Spinal cord (tissue), 10 donors: Measurements from ENCODE around the gene PRPF38A. TPM values are rescaled to one million over a fixed set of nuclear protein-coding genes. Genes with fewer than 3 reads are reported as not detected.
"Not testable (repeated sequence)": the region's sequence is repeated elsewhere in the genome, so short reads cannot be mapped to it uniquely, and the experiment has no call there.

Experiments used
- DNase-seq, 6 donors: peaks; one replicate each; pipeline versions ENCODE4 v3.0.0 to v3.0.0-alpha.2; 2013 to 2015; ENCODE audit warnings: low spot score in 6 of 6, low read depth in 4 of 6
- H3K27ac ChIP-seq: one replicate; pipeline ENCODE4 v1.5.1; 2013; ENCODE audit warnings: low read depth, low read length, control low read depth
- H3K27me3 ChIP-seq: one replicate; pipeline ENCODE4 v1.6.1; 2013; ENCODE audit warnings: low read length; ENCODE audit not compliant: control insufficient read depth, insufficient read depth
- H3K36me3 ChIP-seq: one replicate; pipeline ENCODE4 v1.6.1; 2013; ENCODE audit warnings: low read length; ENCODE audit not compliant: control insufficient read depth, insufficient read depth
- H3K4me1 ChIP-seq: one replicate; pipeline ENCODE4 v1.6.1; 2013; ENCODE audit warnings: low read length; ENCODE audit not compliant: control insufficient read depth, insufficient read depth
- H3K4me3 ChIP-seq: one replicate; pipeline ENCODE4 v1.5.1; 2013; ENCODE audit warnings: low read depth, low read length, control low read depth
- H3K9me3 ChIP-seq: one replicate; pipeline ENCODE4 v1.6.1; 2013; ENCODE audit warnings: low read length; ENCODE audit not compliant: control insufficient read depth, insufficient read depth
- WGBS: methylation state at CpG from one replicate; pipeline ENCODE4 v1.1.5; 2013; ENCODE audit warnings: missing lambda C conversion rate; ENCODE audit not compliant: insufficient coverage; 5-methylcytosine and 5-hydroxymethylcytosine counted together
- polyA plus RNA-seq, 2 donors: library from polyadenylated mRNA; unstranded; fragments of 120-200 nt; gene quantifications; one replicate each; pipeline ENCODE4 v1.2.1, GENCODE V29; 2013; ENCODE audit not compliant: insufficient read length in 2 of 2
- total RNA-seq, 2 donors: library from RNA; depleted of rRNA in 1 of 2; stranded (reverse); fragments of 120-200 nt in 1 of 2; fragments of >200 nt in 1 of 2; gene quantifications; one replicate each; pipeline versions ENCODE4 v1.2.3 to v1.2.4, GENCODE V29; 2013 to 2014
- donor health status: healthy.

PRPF38A gene
- total and polyA plus RNA-seq, 4 donors = 20.3 to 67.8 (median 46.9) TPM

DNA sequence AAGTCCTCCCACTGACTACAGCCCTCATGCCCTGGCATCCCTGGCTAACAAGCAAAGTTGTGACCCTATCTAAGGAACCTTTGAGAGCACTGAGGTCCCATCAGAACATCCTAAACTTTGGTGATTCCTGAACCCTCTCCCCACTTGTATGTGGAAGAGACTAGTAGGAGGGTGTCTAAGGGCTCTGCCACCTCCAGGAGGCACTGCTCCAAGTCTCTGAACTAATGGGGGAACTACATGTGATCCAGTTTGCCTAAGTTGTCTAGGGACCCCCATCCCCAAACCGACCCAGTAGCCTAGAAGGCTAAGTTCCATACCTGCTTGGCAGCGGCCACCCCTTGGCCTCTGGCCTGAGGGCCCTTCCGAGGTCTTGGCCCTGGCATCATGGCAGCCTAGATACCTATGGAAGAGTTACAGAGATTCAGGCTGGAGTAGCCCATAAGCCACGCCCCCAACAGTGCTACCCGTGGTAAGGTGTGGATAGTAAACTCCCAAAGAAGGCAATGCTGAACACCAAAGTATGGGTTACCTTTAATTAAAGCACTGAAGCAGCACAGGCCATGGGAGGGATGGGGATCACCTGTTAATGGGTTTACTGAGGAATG, 40.1 kb upstream of the PRPF38A start:
- H3K36me3 ChIP-seq = peaks cover 42% of the 10 kb centered on the region
- H3K27me3 ChIP-seq = no peaks in the 10 kb centered on the region
- H3K27ac ChIP-seq = no peak overlapping the region
- H3K9me3 ChIP-seq = no peaks in the 10 kb centered on the region
- WGBS = 100% methylated on average over 2 of the region's 5 CpGs
- no peak for DNase-seq
- H3K4me1 ChIP-seq = peaks cover 28% of the 10 kb centered on the region
- no peak overlapping the region for H3K4me3 ChIP-seq

DNA sequence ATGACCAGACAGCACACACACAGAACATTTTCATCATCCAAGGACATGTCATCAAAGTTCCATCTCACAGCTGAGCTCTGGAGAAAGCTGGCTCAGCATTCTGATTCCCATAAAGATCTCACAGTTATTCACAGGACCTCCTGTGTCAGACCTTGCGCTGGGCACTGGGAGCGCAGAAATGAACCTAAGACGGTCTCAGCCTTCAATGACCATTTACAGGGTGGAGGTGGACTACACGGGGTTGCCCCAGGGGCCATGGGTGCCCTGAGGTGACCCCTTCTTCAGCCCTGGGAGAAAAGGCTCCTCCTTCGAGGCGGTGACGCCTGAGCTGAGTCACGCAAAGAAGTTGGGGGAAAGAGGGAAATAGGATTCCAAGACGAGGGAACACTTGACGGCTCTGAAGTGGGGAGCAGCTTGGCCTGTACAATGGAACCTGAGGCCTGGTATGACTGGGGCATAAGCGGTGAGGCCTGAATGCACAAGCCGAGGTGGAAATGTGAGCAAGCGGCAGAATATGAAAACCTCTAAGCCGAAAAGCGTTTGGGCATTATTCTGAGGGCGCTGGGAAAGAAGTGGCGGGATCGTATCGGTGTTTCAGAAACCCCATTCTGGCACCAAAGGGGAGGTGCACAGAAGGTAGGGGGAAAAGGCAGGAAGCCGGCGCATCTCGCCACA, 39.2 kb upstream of the PRPF38A start:
- peak in 3 of 6 donors; percentile 12 to 41 (median 15) for DNase-seq
- 9% methylated on average over 22 of the region's 22 CpGs for WGBS
- peaks cover 28% of the 10 kb centered on the region for H3K4me1 ChIP-seq
- peak overlapping the region; percentile 65 for H3K4me3 ChIP-seq
- H3K27ac ChIP-seq = peak overlapping the region; percentile 76
- peaks cover 33% of the 10 kb centered on the region for H3K36me3 ChIP-seq
- H3K27me3 ChIP-seq = no peaks in the 10 kb centered on the region
- H3K9me3 ChIP-seq = no peaks in the 10 kb centered on the region

DNA sequence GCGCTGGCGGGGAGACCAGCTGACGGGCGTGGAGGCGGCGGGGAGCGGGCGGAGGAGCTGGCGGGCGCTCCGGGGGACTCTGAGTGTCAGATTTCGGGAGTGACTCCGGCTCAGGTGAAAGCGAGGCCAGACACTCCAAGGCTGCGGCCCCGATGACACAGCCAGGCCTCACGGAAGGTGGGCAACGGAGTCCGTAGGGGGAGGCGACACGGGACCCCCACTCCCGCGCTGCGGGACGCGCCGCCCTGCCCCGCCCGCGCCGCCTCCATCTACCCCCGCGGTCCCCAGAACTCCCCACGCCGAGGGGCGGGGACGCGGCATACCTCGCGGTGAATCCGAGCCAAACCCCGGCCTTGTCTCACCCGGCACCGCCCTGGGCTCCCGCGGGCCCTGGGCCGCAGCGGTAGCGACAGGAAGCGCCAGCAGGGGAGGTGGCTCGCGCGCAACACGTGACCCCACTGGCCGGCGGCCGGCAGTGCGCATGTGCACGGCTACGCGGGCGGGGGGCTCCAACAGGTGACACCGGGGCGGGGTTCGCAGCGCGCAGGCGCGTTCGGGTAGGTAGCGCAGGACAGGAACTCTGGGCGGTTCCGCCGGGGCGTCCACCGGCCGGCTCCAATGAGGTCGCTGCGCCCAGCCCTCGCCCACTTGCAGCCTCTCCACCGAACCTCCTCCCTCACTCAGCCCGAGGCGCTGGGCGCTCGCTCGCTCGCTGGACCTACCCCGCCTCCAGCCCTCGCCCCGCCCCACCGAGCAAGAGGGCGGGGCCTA, 38.5 kb upstream of the PRPF38A start, which contains the start of gene CC2D1B:
Gene CC2D1B (minus strand): TSS at position 460 of the 771 bp plus-strand sequence. CDS start 1,585 bp downstream, outside the sequence.
- WGBS = under 1% methylated on average over 92 of the region's 92 CpGs
- Histone ChIP-seq H3K36me3 (peaks cover 26% of the 10 kb centered on the region), H3K4me3 (peak within 1 kb of the TSS; percentile 65), H3K9me3 (no peaks in the 10 kb centered on the region), H3K4me1 (peaks cover 22% of the 10 kb centered on the region), H3K27me3 (no peaks in the 10 kb centered on the region), H3K27ac (peak within 1 kb of the TSS; percentile 76)
- DNase-seq = peak; percentile 85 to 99 (median 90)

DNA sequence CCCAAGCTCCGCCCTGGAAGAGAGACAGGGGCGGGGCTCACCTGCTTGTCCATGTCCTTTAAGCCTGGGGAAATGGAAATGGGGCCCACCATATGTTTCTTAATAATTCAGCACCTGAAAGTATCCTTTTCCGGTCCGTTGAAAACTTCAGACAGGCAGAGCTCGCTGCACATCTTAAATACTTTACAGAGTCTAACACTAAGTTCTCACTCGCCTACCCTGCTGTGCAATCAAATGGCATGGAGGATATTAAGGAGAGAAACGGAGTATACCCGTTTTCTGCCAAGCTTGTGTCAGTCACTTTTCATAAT, 37.9 kb upstream of the PRPF38A start:
- 0% methylated on average over 2 of the region's 8 CpGs for WGBS
- H3K27ac ChIP-seq = peak overlapping the region; percentile 76

DNA sequence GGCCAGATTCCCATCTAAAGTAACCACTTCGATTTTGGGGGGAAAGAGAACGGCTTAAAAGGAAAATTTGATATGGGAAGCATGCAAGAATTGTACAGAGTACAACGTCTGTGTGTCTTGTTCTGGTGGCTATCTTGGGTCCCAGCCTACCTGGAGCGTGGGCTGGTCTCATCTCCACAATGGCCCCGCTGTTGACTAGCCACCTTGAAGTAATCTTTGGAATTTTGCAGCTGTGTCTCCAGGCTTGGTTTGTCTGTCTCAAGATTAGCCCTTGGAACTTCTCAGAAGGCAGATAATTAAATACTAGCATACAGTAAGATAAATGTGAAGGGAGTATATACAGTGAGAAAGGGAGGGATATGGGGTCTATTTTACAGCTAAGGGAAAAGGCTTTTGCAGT, 37.1 kb upstream of the PRPF38A start:
- WGBS = 94% methylated on average over 4 of the region's 5 CpGs
- Histone ChIP-seq H3K27ac (no peak overlapping the region), H3K4me3 (no peak overlapping the region), H3K9me3 (no peaks in the 10 kb centered on the region), H3K4me1 (peaks cover 21% of the 10 kb centered on the region), H3K36me3 (peaks cover 13% of the 10 kb centered on the region), H3K27me3 (no peaks in the 10 kb centered on the region)
- no peak for DNase-seq

More for the DNA sequence above, 37.9 kb upstream of the PRPF38A start:
- peaks cover 21% of the 10 kb centered on the region for H3K36me3 ChIP-seq
- DNase-seq = no peak
- peaks cover 21% of the 10 kb centered on the region for H3K4me1 ChIP-seq
- H3K27me3 ChIP-seq = no peaks in the 10 kb centered on the region
- H3K9me3 ChIP-seq = no peaks in the 10 kb centered on the region
- peak overlapping the region; percentile 65 for H3K4me3 ChIP-seq

DNA sequence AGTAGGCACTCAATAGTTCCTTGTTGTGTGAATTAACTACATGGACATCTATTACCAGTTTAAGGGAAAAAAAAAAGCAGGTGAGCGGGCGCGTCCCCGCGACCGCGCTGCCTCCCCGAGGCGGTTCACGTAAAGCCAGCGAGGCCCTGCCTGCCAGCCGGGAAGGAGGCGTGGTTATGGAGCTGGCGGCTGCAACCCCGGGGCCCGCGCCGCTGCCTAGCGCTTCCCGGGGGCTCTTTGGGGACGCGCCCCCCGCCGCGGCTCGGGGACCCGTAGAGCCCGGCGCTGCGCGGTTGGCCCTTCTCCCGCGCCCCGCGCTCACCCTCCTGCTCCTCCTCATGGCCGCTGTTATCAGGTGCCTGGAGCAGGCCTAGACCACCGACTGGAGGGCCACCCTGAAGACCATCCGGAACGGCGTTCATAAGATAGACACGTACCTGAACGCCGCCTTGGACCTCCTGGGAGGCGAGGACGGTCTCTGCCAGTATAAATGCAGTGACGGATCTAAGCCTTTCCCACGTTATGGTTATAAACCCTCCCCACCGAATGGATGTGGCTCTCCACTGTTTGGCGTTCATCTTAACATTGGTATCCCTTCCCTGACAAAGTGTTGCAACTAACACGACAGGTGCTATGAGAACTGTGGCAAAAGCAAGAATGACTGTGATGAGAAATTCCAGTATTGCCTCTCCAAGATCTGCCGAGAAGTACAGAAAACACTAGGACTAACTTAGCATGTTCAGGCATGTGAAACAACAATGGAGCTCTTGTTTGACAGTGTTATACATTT, 35.8 kb upstream of the PRPF38A start:
- H3K9me3 ChIP-seq = no peaks in the 10 kb centered on the region
- peak in 3 of 6 donors; percentile 36 to 90 (median 80) for DNase-seq
- WGBS = 2% methylated on average over 49 of the region's 51 CpGs
- H3K27me3 ChIP-seq = no peaks in the 10 kb centered on the region
- H3K36me3 ChIP-seq = peaks cover 6% of the 10 kb centered on the region
- H3K4me1 ChIP-seq = peaks cover 21% of the 10 kb centered on the region
- H3K27ac ChIP-seq = peak overlapping the region; percentile 15
- H3K4me3 ChIP-seq = peak overlapping the region; percentile 28

DNA sequence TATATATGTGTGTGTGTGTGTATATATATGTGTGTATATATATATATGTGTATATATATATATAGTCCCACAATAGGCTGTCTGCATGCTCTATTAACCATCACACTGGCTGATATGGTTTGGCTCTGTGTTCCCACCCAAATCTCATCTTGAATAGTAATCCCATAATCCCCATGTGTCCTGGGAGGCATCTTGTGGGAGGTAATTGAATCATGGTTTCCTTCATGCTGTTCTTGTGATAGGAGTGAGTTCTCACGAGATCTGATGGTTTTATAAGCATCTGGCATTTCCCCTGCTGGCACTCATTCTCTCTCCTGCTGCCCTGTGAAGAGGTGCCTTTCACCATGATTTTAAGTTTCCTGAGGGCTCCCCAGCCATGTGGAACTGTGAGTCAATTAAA, 34.6 kb upstream of the PRPF38A start:
- not testable (repeated sequence) for H3K27me3 ChIP-seq, H3K9me3 ChIP-seq, H3K4me3 ChIP-seq, DNase-seq, H3K36me3 ChIP-seq, H3K27ac ChIP-seq
- WGBS = no CpG with 5 or more reads among the region's 1 CpG
- H3K4me1 ChIP-seq = peaks cover 13% of the 10 kb centered on the region

DNA sequence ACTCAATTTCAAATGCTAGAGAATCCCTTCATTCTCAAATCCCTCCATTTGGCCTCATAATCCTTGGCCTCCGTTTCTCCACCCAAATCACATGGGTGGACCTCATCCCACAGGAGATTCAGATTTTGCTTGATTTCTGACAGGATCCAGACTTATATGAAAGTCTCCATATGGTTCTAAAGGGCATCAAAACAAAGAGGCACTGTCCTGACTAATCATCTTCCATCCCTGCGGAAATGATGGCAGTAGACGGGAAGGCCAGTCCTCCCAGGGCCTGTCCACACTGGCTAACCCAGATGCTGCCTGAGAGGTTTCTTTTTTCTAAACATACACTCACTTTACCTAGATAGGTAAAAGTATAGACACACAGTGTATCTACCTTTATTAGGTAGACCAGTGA, 19.0 kb upstream of the PRPF38A start:
- H3K36me3 ChIP-seq = peaks cover 8% of the 10 kb centered on the region
- no peak overlapping the region for H3K4me3 ChIP-seq
- no peaks in the 10 kb centered on the region for H3K9me3 ChIP-seq
- no peak for DNase-seq
- WGBS = 93% methylated on average over 2 of the region's 3 CpGs
- no peak overlapping the region for H3K27ac ChIP-seq
- H3K27me3 ChIP-seq = no peaks in the 10 kb centered on the region
- no peaks in the 10 kb centered on the region for H3K4me1 ChIP-seq

DNA sequence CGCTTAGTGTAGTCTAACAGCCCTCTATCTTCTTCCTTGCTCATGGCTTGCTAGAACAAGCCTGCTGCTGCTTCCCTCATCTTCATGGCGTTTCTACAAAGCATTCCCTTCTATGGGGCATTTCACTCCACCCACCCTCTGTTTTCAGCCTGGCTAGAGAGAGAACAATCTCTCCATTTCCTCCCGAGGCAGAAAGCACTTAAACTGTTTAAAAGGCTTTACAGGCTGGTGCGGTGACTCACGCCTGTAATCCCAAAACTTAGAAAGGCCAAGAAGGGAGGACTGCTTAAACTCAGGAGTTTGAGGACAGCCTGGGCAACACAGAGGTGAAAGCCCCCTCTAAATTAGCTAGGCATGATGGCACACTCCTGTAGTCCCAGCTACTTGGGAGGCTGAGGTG, 17.9 kb upstream of the PRPF38A start:
- no peaks in the 10 kb centered on the region for H3K27me3 ChIP-seq
- H3K36me3 ChIP-seq = peaks cover 8% of the 10 kb centered on the region
- no peaks in the 10 kb centered on the region for H3K4me1 ChIP-seq
- 93% methylated on average over 4 of the region's 5 CpGs for WGBS
- DNase-seq = no peak
- no peak overlapping the region for H3K27ac ChIP-seq
- no peak overlapping the region for H3K4me3 ChIP-seq
- no peaks in the 10 kb centered on the region for H3K9me3 ChIP-seq
